ENCODE measurements around the gene TIMM44. TPM values are rescaled to one million over a fixed set of nuclear protein-coding genes. Genes with fewer than 3 reads are reported as not detected.

The TIMM44 gene
- total and polyA plus RNA-seq, 4 donors, result 17.7 to 35.8 (median 26.6) TPM

- no peak for DNase-seq (ENCODE audit: low spot score)
- TF ChIP-seq FOXA2 (IDR thresholded peaks at IDR 0.05), result no peak
- no peak for TF ChIP-seq SP1 (IDR thresholded peaks at IDR 0.05)
- TF ChIP-seq JUND (IDR thresholded peaks at IDR 0.05), result no peak
- no peak for TF ChIP-seq FOXA1 (IDR thresholded peaks at IDR 0.05)
- TF ChIP-seq ATF3 (IDR thresholded peaks at IDR 0.05), result no peak
- no peak for TF ChIP-seq MAX (IDR thresholded peaks at IDR 0.05)
- no peak for TF ChIP-seq HNF4G (IDR thresholded peaks at IDR 0.05)
- no peak for TF ChIP-seq HNF4A (conservative IDR thresholded peaks at IDR 0.05)
- WGBS, result 96% methylated on average over 16 of the region's 16 CpGs
Measured at GRCh38 chr19:7898967-7899366, 44.5 kb downstream of the TIMM44 start.

GRCh38 chr19:7897292-7897691, 46.2 kb downstream of the TIMM44 start:
- peak; percentile 43 for DNase-seq (ENCODE audit: low spot score)
- no peaks in the 10 kb centered on the region for H3K27me3 ChIP-seq (ENCODE audit: control insufficient read depth in 4 of 4, insufficient read depth in 4 of 4, low read length in 3 of 4)
- TF ChIP-seq YY1 (IDR thresholded peaks at IDR 0.05) (peak; percentile 24), HNF4A (conservative IDR thresholded peaks at IDR 0.05) (peak; percentile 65 to 76), ZBTB33 (IDR thresholded peaks at IDR 0.05) (no peak), REST (IDR thresholded peaks at IDR 0.05) (no peak), EGR1 (IDR thresholded peaks at IDR 0.05; ENCODE audit: low read depth in 2 of 2) (peak; percentile 79 to 95), RAD21 (IDR thresholded peaks at IDR 0.05) (peak in 1 of 2 donors; percentile 20), TAF1 (conservative IDR thresholded peaks at IDR 0.05) (no peak), GABPA (IDR thresholded peaks at IDR 0.05 in 1 of 2, conservative IDR thresholded peaks at IDR 0.05 in 1 of 2) (no peak), RXRA (IDR thresholded peaks at IDR 0.05) (peak in 1 of 2 donors; percentile 74), ATF3 (IDR thresholded peaks at IDR 0.05) (no peak), JUND (IDR thresholded peaks at IDR 0.05) (no peak), MAX (IDR thresholded peaks at IDR 0.05) (no peak), HNF4G (IDR thresholded peaks at IDR 0.05) (no peak), SP1 (IDR thresholded peaks at IDR 0.05) (no peak), NR2F2 (IDR thresholded peaks at IDR 0.05) (no peak), CTCF (IDR thresholded peaks at IDR 0.05; ENCODE audit: low read depth, low read length, missing input control) (no peak), FOXA1 (IDR thresholded peaks at IDR 0.05) (no peak), FOXA2 (IDR thresholded peaks at IDR 0.05) (no peak)
- 48% methylated on average over 11 of the region's 11 CpGs for WGBS
- no peaks in the 10 kb centered on the region for H3K9me3 ChIP-seq (ENCODE audit: control insufficient read depth in 4 of 4, low read length in 3 of 4)
- H3K36me3 ChIP-seq (ENCODE audit: control insufficient read depth in 4 of 4, insufficient read depth in 3 of 4, low read depth in 1 of 4, low read length in 3 of 4), result no peaks in the 10 kb centered on the region
- H3K9ac ChIP-seq (ENCODE audit: low read depth in 1 of 2, low read length in 2 of 2), result no peak overlapping the region
- H3K4me1 ChIP-seq (ENCODE audit: control insufficient read depth in 4 of 4, insufficient read depth in 4 of 4, low read length in 3 of 4), result peaks cover 3 to 16% (median 10%) of the 10 kb centered on the region in 4 donors
- no peak overlapping the region for H3K4me3 ChIP-seq (ENCODE audit: low read depth in 1 of 3, low read length in 3 of 3)
- no peak overlapping the region for H3K27ac ChIP-seq (ENCODE audit: low read depth in 1 of 2, low read length in 2 of 2)

More at GRCh38 chr19:7898967-7899366, 44.5 kb downstream of the TIMM44 start:
- Histone ChIP-seq H3K27me3 (ENCODE audit: control insufficient read depth in 4 of 4, insufficient read depth in 4 of 4, low read length in 3 of 4) (no peaks in the 10 kb centered on the region), H3K4me3 (ENCODE audit: low read depth in 1 of 3, low read length in 3 of 3) (no peak overlapping the region), H3K9me3 (ENCODE audit: control insufficient read depth in 4 of 4, low read length in 3 of 4) (no peaks in the 10 kb centered on the region), H3K27ac (ENCODE audit: low read depth in 1 of 2, low read length in 2 of 2) (no peak overlapping the region), H3K9ac (ENCODE audit: low read depth in 1 of 2, low read length in 2 of 2) (no peak overlapping the region), H3K36me3 (ENCODE audit: control insufficient read depth in 4 of 4, insufficient read depth in 3 of 4, low read depth in 1 of 4, low read length in 3 of 4) (no peaks in the 10 kb centered on the region), H3K4me1 (ENCODE audit: control insufficient read depth in 4 of 4, insufficient read depth in 4 of 4, low read length in 3 of 4) (peaks cover 3 to 24% (median 14%) of the 10 kb centered on the region in 4 donors)
